CD14-positive monocyte (primary cell): Measurements from ENCODE around the gene CSRP1. TPM values are rescaled to one million over a fixed set of nuclear protein-coding genes. Genes with fewer than 3 reads are reported as not detected.
A peak's percentile ranks its signal among the peaks of the same experiment; 100 is the strongest.

Experiments used
- DNase-seq, 3 donors: peaks; one replicate each; pipeline ENCODE4 v3.0.0-alpha.2; 2011 to 2022
- H2AFZ ChIP-seq: 2 replicates; pipeline ENCODE4 v1.6.0; 2012; ENCODE audit warnings: mild to moderate bottlenecking, low read depth, low read length, inconsistent platforms; ENCODE audit not compliant: insufficient read depth, poor library complexity, severe bottlenecking
- H3K27ac ChIP-seq, 2 donors: 1 replicate in 1 of 2; 2 replicates in 1 of 2; pipeline ENCODE4 v1.5.1; 2012 to 2013; ENCODE audit warnings: low read length in 2 of 2, control low read depth in 1 of 2, inconsistent platforms in 1 of 2, low read depth in 1 of 2, mild to moderate bottlenecking in 1 of 2
- H3K27me3 ChIP-seq, 2 donors: one replicate each; pipeline versions ENCODE4 v1.6.0 to v1.6.1; 2011 to 2013; ENCODE audit warnings: low read length in 2 of 2; ENCODE audit not compliant: control insufficient read depth in 2 of 2, insufficient read depth in 2 of 2
- H3K36me3 ChIP-seq, 2 donors: replicated peaks in 1 of 2; 1 replicate in 1 of 2; 2 replicates in 1 of 2; pipeline versions ENCODE4 v1.5.1 to v1.6.1; 2012 to 2013; ENCODE audit warnings: low read length in 2 of 2, control low read depth in 1 of 2, inconsistent platforms in 1 of 2, mild to moderate bottlenecking in 1 of 2; ENCODE audit not compliant: insufficient read depth in 2 of 2, control insufficient read depth in 1 of 2
- H3K4me1 ChIP-seq, 2 donors: 1 replicate in 1 of 2; 2 replicates in 1 of 2; pipeline versions ENCODE4 v1.5.1 to v1.6.1; 2012 to 2013; ENCODE audit warnings: low read length in 2 of 2, control low read depth in 1 of 2, inconsistent platforms in 1 of 2, mild to moderate bottlenecking in 1 of 2, moderate library complexity in 1 of 2; ENCODE audit not compliant: insufficient read depth in 2 of 2, control insufficient read depth in 1 of 2
- H3K4me2 ChIP-seq: replicated peaks from 2 replicates; pipeline ENCODE3; 2012; ENCODE audit warnings: low read length, moderate library complexity, mild to moderate bottlenecking; ENCODE audit not compliant: poor library complexity, severe bottlenecking; ENCODE audit errors: extremely low read depth
- H3K4me3 ChIP-seq, 3 experiments: fragments of 200-600 bp in 1 of 3; sonication (generic) in 1 of 3; replicated peaks in 1 of 3; 1 replicate in 2 of 3; 2 replicates in 1 of 3; pipeline ENCODE4 v1.5.1; 2011 to 2013; ENCODE audit warnings: low read length in 3 of 3, mild to moderate bottlenecking in 3 of 3, control low read depth in 2 of 3, low read depth in 2 of 3, inconsistent platforms in 1 of 3, moderate library complexity in 1 of 3
- H3K79me2 ChIP-seq: 2 replicates; pipeline ENCODE4 v1.6.0; 2012; ENCODE audit warnings: mild to moderate bottlenecking, control low read depth, inconsistent platforms, low read length, moderate library complexity; ENCODE audit not compliant: insufficient read depth
- H3K9ac ChIP-seq: 2 replicates; pipeline ENCODE4 v1.6.0; 2017; ENCODE audit warnings: low read length, mild to moderate bottlenecking; ENCODE audit not compliant: insufficient read depth, poor library complexity, severe bottlenecking
- H3K9me3 ChIP-seq, 2 donors: replicated peaks in 1 of 2; 1 replicate in 1 of 2; 2 replicates in 1 of 2; pipeline versions ENCODE4 v1.5.1 to v1.6.1; 2012 to 2013; ENCODE audit warnings: low read length in 2 of 2, control low read depth in 1 of 2; ENCODE audit not compliant: control insufficient read depth in 1 of 2, insufficient read depth in 1 of 2
- H4K20me1 ChIP-seq: 2 replicates; pipeline ENCODE4 v1.6.0; 2012; ENCODE audit warnings: mild to moderate bottlenecking, low read length, control low read depth, moderate library complexity; ENCODE audit not compliant: insufficient read depth
- H3K27ac Mint-ChIP-seq, 7 donors: one replicate each; pipeline ENCODE4 v1.8.0; 2020; ENCODE audit warnings: mild to moderate bottlenecking in 7 of 7, mixed read lengths in 7 of 7, moderate library complexity in 6 of 7, inconsistent platforms in 2 of 7
- H3K27me3 Mint-ChIP-seq, 3 donors: one replicate each; pipeline ENCODE4 v1.8.0; 2021 to 2022; ENCODE audit warnings: low read depth in 3 of 3, mild to moderate bottlenecking in 3 of 3, mixed read lengths in 3 of 3, moderate library complexity in 3 of 3, inconsistent platforms in 1 of 3
- H3K36me3 Mint-ChIP-seq, 2 donors: one replicate each; pipeline ENCODE4 v1.8.0; 2020; ENCODE audit warnings: mixed read lengths in 2 of 2, inconsistent platforms in 1 of 2, mild to moderate bottlenecking in 1 of 2
- H3K4me1 Mint-ChIP-seq: one replicate; pipeline ENCODE4 v1.8.0; 2020; ENCODE audit warnings: mild to moderate bottlenecking, mixed read lengths
- H3K4me3 Mint-ChIP-seq, 2 donors: one replicate each; pipeline ENCODE4 v1.8.0; 2020; ENCODE audit warnings: mild to moderate bottlenecking in 2 of 2, mixed read lengths in 2 of 2, moderate library complexity in 1 of 2
- H3K9me3 Mint-ChIP-seq, 7 donors: one replicate each; pipeline ENCODE4 v1.8.0; 2020 to 2022; ENCODE audit warnings: mixed read lengths in 7 of 7, mild to moderate bottlenecking in 6 of 7, moderate library complexity in 6 of 7, inconsistent platforms in 2 of 7
- CTCF ChIP-seq: fragments of 200-600 bp; IDR thresholded peaks from one replicate; pipeline ENCODE4 v1.8.0; 2022; ENCODE audit warnings: antibody characterized with exemption, mild to moderate bottlenecking
- WGBS: methylation state at CpG from one replicate; pipeline ENCODE4 v1.1.5; 2013; ENCODE audit warnings: missing lambda C conversion rate; ENCODE audit not compliant: insufficient coverage; 5-methylcytosine and 5-hydroxymethylcytosine counted together
- intact Hi-C, 2 donors: fragments of 100-400 bp; cut with micrococcal nuclease; formaldehyde crosslinking; loops; one replicate each; pipeline versions ENCODE4 v1.15.0 to v1.15.1; 2023
- polyA plus RNA-seq, 3 donors: library from polyadenylated mRNA; depleted of rRNA in 1 of 3; unstranded in 2 of 3; stranded (reverse) in 1 of 3; fragments of 300-500 nt in 2 of 3; fragments of >200 nt in 1 of 3; fragmentation: Illumina TruSeq in 2 of 3; gene quantifications; 1 replicate in 2 of 3; 2 replicates in 1 of 3; pipeline ENCODE4 v1.2.3, GENCODE V29; 2012 to 2021

The CSRP1 gene
- polyA plus RNA-seq, 3 donors: 87.4 to 111 (median 98.8) TPM

GRCh38 chr1:201505503-201505890 lies 1.4 kb downstream of the CSRP1 start:
- Histone ChIP-seq H3K27ac (peak overlapping the region in 1 of 2 donors; percentile 25), H3K9me3 (no peaks in the 10 kb centered on the region), H3K27me3 (no peaks in the 10 kb centered on the region), H2AFZ (peak overlapping the region; percentile 10), H4K20me1 (peaks cover 46% of the 10 kb centered on the region), H3K79me2 (peaks cover 62% of the 10 kb centered on the region), H3K36me3 (peaks cover 0 to 25% of the 10 kb centered on the region in 2 donors), H3K4me3 (peak overlapping the region in 1 of 3 experiments; percentile 87), H3K9ac (no peak overlapping the region), H3K4me2 (peak overlapping the region; percentile 77), H3K4me1 (peaks cover 32 to 44% of the 10 kb centered on the region in 2 donors)
- intact Hi-C loops: no loop called here
- Mint-ChIP-seq H3K4me1 (peaks cover 57% of the 10 kb centered on the region), H3K9me3 (no peaks in the 10 kb centered on the region), H3K27ac (peak overlapping the region in 6 of 7 donors; percentile 64 to 86 (median 76)), H3K36me3 (peaks cover 13 to 18% of the 10 kb centered on the region in 2 donors), H3K4me3 (peak overlapping the region; percentile 87 to 95), H3K27me3 (peaks cover 0 to 1% (median 0%) of the 10 kb centered on the region in 3 donors)
- WGBS: no CpG with 5 or more reads among the region's 4 CpGs
- TF ChIP-seq CTCF: no peak
- DNase-seq: no peak

GRCh38 chr1:201504799-201505502 lies 2.0 kb downstream of the CSRP1 start:
- Mint-ChIP-seq H3K36me3 (peaks cover 14 to 18% of the 10 kb centered on the region in 2 donors), H3K9me3 (no peaks in the 10 kb centered on the region), H3K27me3 (peaks cover 0 to under 1% (median 0%) of the 10 kb centered on the region in 3 donors), H3K4me3 (peak overlapping the region; percentile 87 to 95), H3K4me1 (peaks cover 56% of the 10 kb centered on the region), H3K27ac (peak overlapping the region in 6 of 7 donors; percentile 36 to 86 (median 68))
- Histone ChIP-seq H4K20me1 (peaks cover 52% of the 10 kb centered on the region), H3K79me2 (peaks cover 67% of the 10 kb centered on the region), H3K4me2 (peak overlapping the region; percentile 77), H3K4me1 (peaks cover 32 to 44% of the 10 kb centered on the region in 2 donors), H3K4me3 (peak overlapping the region in 1 of 3 experiments; percentile 87), H3K27me3 (no peaks in the 10 kb centered on the region), H3K36me3 (peaks cover 0 to 31% of the 10 kb centered on the region in 2 donors), H3K9me3 (no peaks in the 10 kb centered on the region), H2AFZ (peak overlapping the region; percentile 10), H3K27ac (peak overlapping the region in 1 of 2 donors; percentile 25), H3K9ac (no peak overlapping the region)
- WGBS: 94% methylated on average over 6 of the region's 9 CpGs
- no peak for TF ChIP-seq CTCF
- intact Hi-C loops: no loop called here
- DNase-seq: no peak
